ENCODE results near the gene MAP3K19. TPM values are rescaled to one million over a fixed set of nuclear protein-coding genes. Genes with fewer than 3 reads are reported as not detected.

MAP3K19 gene
- polyA plus RNA-seq, 1 donor (not counting 4 experiments of a cell fraction or from before 2014, with no cell fraction given), result not detected

- Histone ChIP-seq H3K9me3 (ENCODE audit: control insufficient read depth, low read depth, low read length) (no peaks in the 10 kb centered on the region), H3K4me3 (ENCODE audit: control insufficient read depth in 2 of 3, extremely low read depth in 1 of 3, insufficient read depth in 2 of 3, low read depth in 1 of 3, low read length in 3 of 3) (no peak overlapping the region), H4K20me1 (ENCODE audit: control insufficient read depth, extremely low read depth, insufficient read depth, low read length) (no peaks in the 10 kb centered on the region), H3K4me1 (ENCODE audit: control insufficient read depth, extremely low read depth, insufficient read depth, low read length) (no peaks in the 10 kb centered on the region), H3K4me2 (ENCODE audit: control insufficient read depth, extremely low read depth, insufficient read depth, low read depth, low read length) (no peak overlapping the region), H3K36me3 (ENCODE audit: control insufficient read depth in 2 of 2, extremely low read depth in 1 of 2, insufficient read depth in 2 of 2, low read length in 2 of 2) (peaks cover 13 to 18% of the 10 kb centered on the region in 2 experiments), H3K79me2 (ENCODE audit: control insufficient read depth, insufficient read depth, low read length) (peaks cover 2% of the 10 kb centered on the region), H3K9me1 (ENCODE audit: control insufficient read depth, extremely low read depth, insufficient read depth, low read length) (no peaks in the 10 kb centered on the region), H2AFZ (ENCODE audit: control insufficient read depth, low read length) (no peak overlapping the region), H3K9ac (ENCODE audit: control insufficient read depth, extremely low read depth, insufficient read depth, low read length) (no peak overlapping the region), H3K27ac (ENCODE audit: control insufficient read depth, insufficient read depth, low read length) (no peak overlapping the region), H3K27me3 (ENCODE audit: control insufficient read depth, extremely low read depth, insufficient read depth, low read length) (no peaks in the 10 kb centered on the region)
- dilution Hi-C loops (cut with MboI; ENCODE audit: extremely low pct_ligation_motif_present, low sequenced_read_pairs), result no loop called here
- no peak for TF ChIP-seq CTCF (optimal IDR thresholded peaks at IDR 0.05 in 1 of 3, IDR thresholded peaks at IDR 0.05 in 1 of 3, conservative IDR thresholded peaks at IDR 0.05 in 1 of 3; ENCODE audit: extremely low read depth in 1 of 3, insufficient read depth in 2 of 3, low read length in 3 of 3)
- no peak for FAIRE-seq
- no peak for DNase-seq (ENCODE audit: low read depth, low spot score)
Measured at GRCh38 chr2:134954065-134954464, 93.2 kb downstream of the MAP3K19 start.

GRCh38 chr2:134952608-134953007 lies 94.6 kb downstream of the MAP3K19 start:
- TF ChIP-seq EZH2 (IDR thresholded peaks at IDR 0.05; ENCODE audit: low read length) (no peak), CTCF (optimal IDR thresholded peaks at IDR 0.05 in 1 of 3, IDR thresholded peaks at IDR 0.05 in 1 of 3, conservative IDR thresholded peaks at IDR 0.05 in 1 of 3; ENCODE audit: extremely low read depth in 1 of 3, insufficient read depth in 2 of 3, low read length in 3 of 3) (no peak)
- peaks cover 2% of the 10 kb centered on the region for H3K79me2 ChIP-seq (ENCODE audit: control insufficient read depth, insufficient read depth, low read length)
- DNase-seq (ENCODE audit: low read depth, low spot score), result no peak
- no peak overlapping the region for H3K27ac ChIP-seq (ENCODE audit: control insufficient read depth, insufficient read depth, low read length)
- no peak overlapping the region for H3K4me3 ChIP-seq (ENCODE audit: control insufficient read depth in 2 of 3, extremely low read depth in 1 of 3, insufficient read depth in 2 of 3, low read depth in 1 of 3, low read length in 3 of 3)
- H3K9me1 ChIP-seq (ENCODE audit: control insufficient read depth, extremely low read depth, insufficient read depth, low read length), result no peaks in the 10 kb centered on the region
- peaks cover 11 to 23% of the 10 kb centered on the region in 2 experiments for H3K36me3 ChIP-seq (ENCODE audit: control insufficient read depth in 2 of 2, extremely low read depth in 1 of 2, insufficient read depth in 2 of 2, low read length in 2 of 2)
- H4K20me1 ChIP-seq (ENCODE audit: control insufficient read depth, extremely low read depth, insufficient read depth, low read length), result no peaks in the 10 kb centered on the region
- FAIRE-seq, result no peak
- H3K9ac ChIP-seq (ENCODE audit: control insufficient read depth, extremely low read depth, insufficient read depth, low read length), result no peak overlapping the region
- H3K4me1 ChIP-seq (ENCODE audit: control insufficient read depth, extremely low read depth, insufficient read depth, low read length), result no peaks in the 10 kb centered on the region
- dilution Hi-C loops (cut with MboI; ENCODE audit: extremely low pct_ligation_motif_present, low sequenced_read_pairs), result no loop called here
- H3K9me3 ChIP-seq (ENCODE audit: control insufficient read depth, low read depth, low read length), result no peaks in the 10 kb centered on the region
- H3K4me2 ChIP-seq (ENCODE audit: control insufficient read depth, extremely low read depth, insufficient read depth, low read depth, low read length), result no peak overlapping the region
- no peak overlapping the region for H2AFZ ChIP-seq (ENCODE audit: control insufficient read depth, low read length)
- no peaks in the 10 kb centered on the region for H3K27me3 ChIP-seq (ENCODE audit: control insufficient read depth, extremely low read depth, insufficient read depth, low read length)
